WTC11 (cell line): Measurements from ENCODE around the gene ALX4. TPM values are rescaled to one million over a fixed set of nuclear protein-coding genes. Genes with fewer than 3 reads are reported as not detected.

ENCODE experiments used
- ATAC-seq: fragments of 200-7000 bp; cut with Tn5 transposase; 2 replicates; pipeline ENCODE4 v1.10.0; 2021; ENCODE audit warnings: mild to moderate bottlenecking, moderate library complexity
- CTCF ChIA-PET: fragments of 300-600 bp; sonication (Branson Sonifier 250); formaldehyde crosslinking; loops from one replicate; lab custom pipeline; 2021; ENCODE audit warnings: antibody characterized with exemption; lab: Charles Lee
- POLR2A ChIA-PET: fragments of 350-600 bp; sonication (Branson Sonifier 250); formaldehyde crosslinking; loops from one replicate; lab custom pipeline; 2021; ENCODE audit warnings: antibody characterized with exemption; lab: Charles Lee
- DNase-seq: peaks from one replicate; pipeline ENCODE4 v3.0.0; 2021; ENCODE audit warnings: low spot score
- H3K27ac Mint-ChIP-seq: 2 replicates; pipeline ENCODE4 v1.8.0; 2021; ENCODE audit warnings: mixed read lengths
- H3K27me3 Mint-ChIP-seq: 2 replicates; pipeline ENCODE4 v1.8.0; 2021; ENCODE audit warnings: low read depth, mild to moderate bottlenecking, moderate library complexity, mixed read lengths
- H3K36me3 Mint-ChIP-seq: 2 replicates; pipeline ENCODE4 v1.8.0; 2021; ENCODE audit warnings: mixed read lengths
- H3K4me1 Mint-ChIP-seq: 2 replicates; pipeline ENCODE4 v1.8.0; 2022; ENCODE audit warnings: mixed read lengths
- H3K4me3 Mint-ChIP-seq: 2 replicates; pipeline ENCODE4 v1.8.0; 2021; ENCODE audit warnings: mild to moderate bottlenecking, moderate library complexity, mixed read lengths
- H3K9me3 Mint-ChIP-seq: 2 replicates; pipeline ENCODE4 v1.8.0; 2021; ENCODE audit warnings: mixed read lengths
- AR ChIP-seq: fragments of 250-450 bp; sonication (Bioruptor Pico); IDR thresholded peaks from 2 replicates; pipeline ENCODE4 v1.9.0; 2021; ENCODE audit warnings: mild to moderate bottlenecking
- ATF1 ChIP-seq: sonication (generic); formaldehyde crosslinking; IDR thresholded peaks from 2 replicates; pipeline ENCODE4 v1.8.1; 2023; ENCODE audit warnings: mild to moderate bottlenecking, moderate library complexity, missing genetic modification reagents
- CDX4 ChIP-seq: fragments of 250-450 bp; sonication (Bioruptor Pico); IDR thresholded peaks from 2 replicates; pipeline ENCODE4 v1.9.0; 2021; ENCODE audit warnings: moderate library complexity, mild to moderate bottlenecking, inconsistent platforms, borderline replicate concordance
- EMX1 ChIP-seq: fragments of 250-450 bp; sonication (Bioruptor Pico); IDR thresholded peaks from 2 replicates; pipeline ENCODE4 v1.8.0; 2021; ENCODE audit warnings: mild to moderate bottlenecking
- FOXK1 ChIP-seq: sonication (generic); formaldehyde crosslinking; IDR thresholded peaks from 2 replicates; pipeline ENCODE4 v1.8.0; 2022; ENCODE audit warnings: mild to moderate bottlenecking, moderate library complexity, missing genetic modification reagents
- FOXP4 ChIP-seq: sonication (generic); formaldehyde crosslinking; IDR thresholded peaks from 2 replicates; pipeline ENCODE4 v1.8.0; 2022; ENCODE audit warnings: mild to moderate bottlenecking, missing genetic modification reagents
- GABPB1 ChIP-seq: sonication (generic); formaldehyde crosslinking; IDR thresholded peaks from 2 replicates; pipeline ENCODE4 v1.8.1; 2023; ENCODE audit warnings: mild to moderate bottlenecking, missing genetic modification reagents
- JAZF1 ChIP-seq: fragments of 250-450 bp; sonication (Bioruptor Pico); IDR thresholded peaks from 2 replicates; pipeline ENCODE4 v1.9.0; 2021; ENCODE audit warnings: moderate library complexity, mild to moderate bottlenecking, inconsistent platforms
- KAT7 ChIP-seq: sonication (generic); formaldehyde crosslinking; IDR thresholded peaks from 2 replicates; pipeline ENCODE4 v1.8.1; 2023; ENCODE audit warnings: missing genetic modification reagents, mild to moderate bottlenecking, borderline replicate concordance
- MXD4 ChIP-seq: fragments of 250-450 bp; sonication (Bioruptor Pico); IDR thresholded peaks from 2 replicates; pipeline ENCODE4 v1.8.0; 2021; ENCODE audit warnings: mild to moderate bottlenecking, moderate library complexity, borderline replicate concordance
- NFYB ChIP-seq: sonication (generic); formaldehyde crosslinking; conservative IDR thresholded peaks from 2 replicates; pipeline ENCODE4 v1.8.0; 2022; ENCODE audit warnings: low read depth, missing genetic modification reagents
- NR1H2 ChIP-seq: sonication (generic); formaldehyde crosslinking; IDR thresholded peaks from 2 replicates; pipeline ENCODE4 v1.9.0; 2021; ENCODE audit warnings: mild to moderate bottlenecking, moderate library complexity, missing genetic modification reagents
- OVOL2 ChIP-seq: fragments of 250-450 bp; sonication (Bioruptor Pico); IDR thresholded peaks from 2 replicates; pipeline ENCODE4 v1.9.0; 2021; ENCODE audit warnings: mild to moderate bottlenecking, borderline replicate concordance
- TCF7 ChIP-seq: sonication (generic); formaldehyde crosslinking; IDR thresholded peaks from 2 replicates; pipeline ENCODE4 v1.8.0; 2022; ENCODE audit warnings: mild to moderate bottlenecking, low read depth, missing genetic modification reagents, moderate library complexity
- USF1 ChIP-seq: sonication (generic); formaldehyde crosslinking; IDR thresholded peaks from 2 replicates; pipeline ENCODE4 v1.8.0; 2022; ENCODE audit warnings: mild to moderate bottlenecking, missing genetic modification reagents
- ZBTB43 ChIP-seq: sonication (generic); formaldehyde crosslinking; IDR thresholded peaks from 2 replicates; pipeline ENCODE4 v1.8.1; 2023; ENCODE audit warnings: mild to moderate bottlenecking, missing genetic modification reagents
- ZMAT4 ChIP-seq: fragments of 250-450 bp; sonication (Bioruptor Pico); IDR thresholded peaks from 2 replicates; pipeline ENCODE4 v1.9.0; 2021; ENCODE audit warnings: mild to moderate bottlenecking
- ZNF121 ChIP-seq: sonication (generic); formaldehyde crosslinking; IDR thresholded peaks from 2 replicates; pipeline ENCODE4 v1.8.0; 2023; ENCODE audit warnings: missing genetic modification reagents
- ZNF138 ChIP-seq: sonication (generic); formaldehyde crosslinking; conservative IDR thresholded peaks from 2 replicates; pipeline ENCODE4 v1.8.1; 2022; ENCODE audit warnings: mild to moderate bottlenecking, moderate library complexity, missing genetic modification reagents
- ZNF219 ChIP-seq: sonication (generic); formaldehyde crosslinking; IDR thresholded peaks from 2 replicates; pipeline ENCODE4 v1.8.0; 2023; ENCODE audit warnings: missing genetic modification reagents, mild to moderate bottlenecking, borderline replicate concordance
- ZNF416 ChIP-seq: fragments of 250-450 bp; sonication (Bioruptor Pico); IDR thresholded peaks from 2 replicates; pipeline ENCODE4 v1.9.0; 2021; ENCODE audit warnings: mild to moderate bottlenecking, inconsistent platforms
- ZSCAN18 ChIP-seq: fragments of 250-450 bp; sonication (Bioruptor Pico); IDR thresholded peaks from 2 replicates; pipeline ENCODE4 v2.1.2; 2022; ENCODE audit warnings: mild to moderate bottlenecking, moderate library complexity
- total RNA-seq: library from RNA; stranded (reverse); gene quantifications from 3 replicates; pipeline ENCODE4 v1.2.3, GENCODE V29; 2021

ALX4 gene
- total RNA-seq, 1 experiment from 2014 or later = not detected

GRCh38 chr11:44269369-44270351, 40.3 kb downstream of the ALX4 start (continued):
- TF ChIP-seq ZSCAN18 (no peak), GABPB1 (no peak), FOXK1 (CRISPR knock-in tag) (no peak), USF1 (CRISPR knock-in tag) (no peak), ZNF121 (CRISPR knock-in tag) (no peak), JAZF1 (no peak), NFYB (CRISPR knock-in tag) (no peak), ZNF138 (CRISPR knock-in tag) (no peak), KAT7 (CRISPR knock-in tag) (no peak)
- TF ChIP-seq, all 79 proteins: peak for 0

- 0 out of 2 replicates have a peak, but pooled peaks cover 3% of the 10 kb centered on the region for H3K9me3 Mint-ChIP-seq
- ChIA-PET CTCF (interaction anchor here (1.6 kb wide), 1 partner anchor 174 kb away, joined by 5 read pairs; the partner anchor contains the start of gene EXT2), POLR2A (no interaction called here)
- DNase-seq = no peak
- no peaks in the 10 kb centered on the region for H3K4me1 Mint-ChIP-seq
- no peak for ATAC-seq
- no peak overlapping the region for H3K4me3 Mint-ChIP-seq
- H3K27ac Mint-ChIP-seq = no peak overlapping the region
- TF ChIP-seq ATF1 (CRISPR knock-in tag) (no peak), ZBTB43 (CRISPR knock-in tag) (no peak), TCF7 (CRISPR knock-in tag) (no peak), ZMAT4 (CRISPR knock-in tag) (no peak), NR1H2 (CRISPR knock-in tag) (no peak), CDX4 (CRISPR knock-in tag) (no peak), ZNF219 (CRISPR knock-in tag) (no peak), MXD4 (CRISPR knock-in tag) (no peak), ZNF416 (CRISPR knock-in tag) (no peak), USF1 (CRISPR knock-in tag) (no peak), FOXP4 (CRISPR knock-in tag) (no peak), EMX1 (CRISPR knock-in tag) (no peak), JAZF1 (no peak), OVOL2 (CRISPR knock-in tag) (no peak), AR (no peak)
- no peaks in the 10 kb centered on the region for H3K36me3 Mint-ChIP-seq
- H3K27me3 Mint-ChIP-seq = no peaks in the 10 kb centered on the region
These were observed 41.3 kb downstream of the ALX4 start for GRCh38 chr11:44268614-44269080.
